Stimulated activated CD8-positive, alpha-beta memory T cell treated with anti-CD3 and anti-CD28 coated beads, Interleukin-12 subunit alpha, Interleukin-12 subunit beta, amount 100 ng/mL, for 1 hour (primary cell): ENCODE data around the gene STUB1.

ENCODE experiments used
- DNase-seq: peaks from one replicate; pipeline ENCODE4 v3.0.0-alpha.2; 2020; ENCODE audit warnings: low read depth

STUB1 gene

GRCh38 chr16:667113-667779 is 13.0 kb upstream of the STUB1 start:
- no peak for DNase-seq

DNA sequence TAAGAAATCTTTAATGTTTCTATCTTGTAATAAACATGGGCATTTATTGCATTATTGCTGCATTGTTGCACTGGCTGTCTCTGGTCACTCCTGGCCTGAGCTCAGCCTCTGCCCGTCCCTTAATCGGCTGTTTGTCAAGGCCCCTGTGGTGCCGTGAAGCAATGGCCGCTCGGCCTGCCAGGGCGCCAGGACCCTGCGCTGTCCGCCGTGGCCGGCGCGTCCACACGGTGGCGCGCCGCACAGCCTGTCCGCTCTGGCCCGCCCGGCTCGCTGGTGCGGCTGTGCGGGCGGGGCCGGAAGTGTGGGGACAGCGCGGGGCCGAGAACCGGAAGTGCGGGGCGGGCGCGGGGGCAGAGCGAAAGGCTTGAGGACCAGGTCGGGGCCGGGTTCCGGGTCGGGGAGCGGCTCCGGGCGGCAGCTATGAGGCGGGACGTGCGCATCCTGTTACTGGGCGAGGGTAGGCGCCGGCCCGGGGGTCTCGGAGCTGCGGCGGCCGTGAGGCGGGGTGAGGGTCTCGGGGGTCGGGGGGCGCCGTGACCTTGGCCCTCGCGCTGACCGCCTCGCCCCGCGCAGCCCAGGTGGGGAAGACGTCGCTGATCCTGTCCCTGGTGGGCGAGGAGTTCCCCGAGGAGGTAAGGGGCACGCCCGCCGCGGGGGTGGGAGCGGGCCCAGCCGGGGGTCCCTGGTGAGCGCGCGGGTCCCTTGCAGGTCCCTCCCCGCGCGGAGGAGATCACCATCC is 12.3 kb upstream of the STUB1 start, which contains the start of gene RHOT2:
RHOT2 (plus strand) TSS at position 353 of the 739 bp plus-strand sequence; CDS start at position 421, 68 bp downstream.
- DNase-seq: peak; percentile 83

DNA sequence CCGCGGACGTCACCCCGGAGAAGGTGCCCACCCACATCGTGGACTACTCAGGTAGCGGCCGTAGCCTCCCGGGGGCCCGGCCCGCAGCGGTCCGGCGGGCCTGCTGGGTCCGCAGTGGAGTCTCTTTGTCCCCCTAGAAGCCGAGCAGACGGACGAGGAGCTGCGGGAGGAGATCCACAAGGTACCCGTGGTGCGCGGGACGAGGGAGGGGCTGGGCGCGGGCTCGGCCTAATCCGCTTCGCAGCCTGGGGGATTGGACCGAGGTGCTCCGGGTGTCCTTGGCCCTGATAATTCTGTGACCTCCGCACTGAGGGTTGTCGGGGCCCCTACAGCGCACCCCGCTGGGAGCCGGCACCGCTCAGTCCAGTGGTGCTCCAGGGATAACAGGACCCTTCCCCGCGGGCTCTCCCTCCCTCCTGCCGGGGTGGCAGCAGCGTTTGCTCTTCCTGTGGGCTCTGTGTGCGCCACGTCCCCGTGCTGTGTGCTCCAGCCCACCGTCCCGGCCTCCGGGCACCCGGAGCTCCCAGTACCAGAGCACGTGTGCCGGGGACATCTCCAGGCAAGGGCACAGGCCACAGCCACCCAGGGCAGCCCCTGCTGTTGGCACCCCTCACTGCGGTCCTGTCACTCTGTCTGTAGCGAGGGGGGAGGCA is 11.6 kb upstream of the STUB1 start:
- no peak for DNase-seq

- DNase-seq: no peak
These were observed 10.5 kb upstream of the STUB1 start for GRCh38 chr16:669666-670065.

DNA sequence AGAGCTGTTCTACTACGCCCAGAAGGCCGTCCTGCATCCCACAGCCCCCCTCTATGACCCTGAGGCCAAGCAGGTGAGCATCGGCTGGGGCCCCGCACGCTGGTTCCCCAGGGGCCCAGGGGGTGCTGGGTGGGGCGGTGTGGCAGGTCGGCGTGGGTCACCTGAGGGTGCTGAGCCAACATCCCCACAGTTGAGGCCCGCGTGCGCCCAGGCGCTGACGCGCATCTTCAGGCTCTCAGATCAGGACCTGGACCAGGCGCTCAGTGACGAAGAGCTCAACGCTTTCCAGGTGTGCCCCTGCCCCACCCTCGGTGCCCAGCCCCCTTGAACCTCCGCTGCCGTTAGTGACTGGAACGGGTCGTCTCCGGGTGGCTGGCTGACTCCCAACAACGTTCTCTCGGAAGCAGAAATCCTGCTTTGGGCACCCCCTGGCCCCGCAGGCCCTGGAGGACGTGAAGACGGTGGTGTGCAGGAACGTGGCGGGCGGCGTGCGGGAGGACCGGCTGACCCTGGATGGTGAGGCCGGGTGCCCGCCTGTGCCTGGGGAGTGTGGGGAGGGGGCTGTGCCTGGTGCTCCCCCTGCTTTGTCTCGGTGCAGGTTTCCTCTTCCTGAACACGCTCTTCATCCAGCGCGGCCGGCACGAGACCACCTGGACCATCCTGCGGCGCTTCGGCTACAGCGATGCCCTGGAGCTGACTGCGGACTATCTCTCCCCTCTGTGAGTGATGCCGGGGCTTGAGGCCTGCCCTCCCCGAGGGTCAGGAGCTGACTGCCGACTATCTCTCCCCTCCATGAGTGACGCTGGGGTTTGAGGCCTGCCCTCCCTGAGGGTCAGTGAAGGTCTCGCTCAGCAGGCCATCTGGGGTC is 9.5 kb upstream of the STUB1 start:
- DNase-seq: no peak

GRCh38 chr16:671353-672131 is 8.7 kb upstream of the STUB1 start:
- no peak for DNase-seq

GRCh38 chr16:672371-672770 is 7.8 kb upstream of the STUB1 start:
- no peak for DNase-seq

- DNase-seq: no peak
These were observed 7.4 kb upstream of the STUB1 start for GRCh38 chr16:672851-673250.

- DNase-seq: no peak
These were observed 6.7 kb upstream of the STUB1 start for GRCh38 chr16:673399-673991.

DNA sequence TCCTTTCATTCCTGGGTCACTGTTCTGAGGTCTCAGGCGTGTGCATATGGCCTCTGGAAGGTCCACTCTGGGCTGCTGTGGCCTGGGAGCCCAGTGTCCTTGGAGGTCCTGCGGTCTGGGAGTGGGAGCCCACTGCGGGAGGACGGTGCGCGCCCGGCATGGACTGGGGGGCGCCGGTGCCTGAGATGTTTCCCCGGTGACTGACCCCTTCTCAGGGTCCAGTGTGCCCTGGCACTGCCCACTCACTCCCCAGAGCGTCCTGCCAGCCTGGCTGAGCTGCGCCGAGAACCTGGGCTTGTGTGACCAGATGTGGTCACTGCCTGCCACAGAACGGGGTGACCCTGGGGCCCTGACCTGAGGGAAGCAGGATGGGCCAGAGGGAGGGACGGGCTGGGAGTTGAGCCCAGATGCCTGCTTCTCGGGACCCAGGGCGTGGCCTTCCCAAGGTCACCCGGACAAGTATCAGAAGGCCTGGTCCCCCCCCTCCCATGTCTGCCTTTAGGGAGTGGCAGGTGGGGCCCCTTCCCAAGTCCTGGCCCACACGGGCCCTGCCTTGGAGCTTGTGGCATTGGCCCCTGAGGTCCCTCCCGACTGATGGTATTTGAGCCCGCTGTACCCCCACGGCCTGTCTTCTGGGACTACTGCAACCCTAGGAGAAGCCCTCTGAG is 5.9 kb upstream of the STUB1 start:
- no peak for DNase-seq

GRCh38 chr16:674968-675883 is 5.0 kb upstream of the STUB1 start, which contains the start of gene RHBDL1:
RHBDL1 (plus strand) TSS chr16:675671; CDS start chr16:675791, 120 bp downstream.
- DNase-seq: no peak

GRCh38 chr16:675884-676564 is 4.2 kb upstream of the STUB1 start:
- DNase-seq: no peak

DNA sequence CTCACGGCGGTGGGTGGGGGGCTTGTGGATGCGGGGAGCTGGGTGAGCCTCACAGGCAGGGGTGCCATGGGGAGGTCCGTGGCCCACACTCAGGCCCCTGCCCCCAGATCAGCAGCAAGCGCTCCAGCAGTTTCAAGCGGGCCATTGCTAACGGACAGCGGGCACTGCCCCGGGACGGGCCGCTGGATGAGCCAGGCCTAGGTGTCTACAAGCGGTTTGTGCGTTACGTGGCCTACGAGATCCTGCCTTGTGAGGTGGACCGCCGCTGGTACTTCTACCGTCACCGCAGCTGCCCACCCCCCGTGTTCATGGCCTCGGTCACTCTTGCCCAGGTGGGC is 3.7 kb upstream of the STUB1 start:
- DNase-seq: no peak

DNA sequence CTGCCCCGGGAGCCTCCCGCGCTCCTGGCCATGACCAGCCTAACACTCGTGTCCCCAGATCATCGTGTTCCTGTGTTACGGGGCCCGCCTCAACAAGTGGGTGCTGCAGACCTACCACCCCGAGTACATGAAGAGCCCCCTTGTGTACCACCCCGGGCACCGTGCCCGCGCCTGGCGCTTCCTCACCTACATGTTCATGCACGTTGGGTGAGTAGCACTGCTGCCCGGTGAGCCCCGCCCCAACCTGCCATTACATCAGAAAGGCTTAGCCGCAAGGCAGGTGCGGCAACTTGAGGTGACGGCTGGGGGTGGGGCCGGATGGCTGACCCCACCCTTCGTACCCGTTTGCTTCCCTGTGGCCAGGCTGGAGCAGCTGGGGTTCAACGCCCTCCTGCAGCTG is 3.3 kb upstream of the STUB1 start:
- DNase-seq: no peak

- no peak for DNase-seq
These were observed 2.7 kb upstream of the STUB1 start for GRCh38 chr16:677316-678190.

GRCh38 chr16:678209-678857 is 1.9 kb upstream of the STUB1 start:
- DNase-seq: no peak
